ENCODE data around the gene CCHCR1. TPM values are rescaled to one million over a fixed set of nuclear protein-coding genes. Genes with fewer than 3 reads are reported as not detected.
A peak's percentile ranks its signal among the peaks of the same experiment; 100 is the strongest.

Gene CCHCR1
- polyA plus RNA-seq, 3 donors: 2.2 to 8.4 (median 2.8) TPM

DNA sequence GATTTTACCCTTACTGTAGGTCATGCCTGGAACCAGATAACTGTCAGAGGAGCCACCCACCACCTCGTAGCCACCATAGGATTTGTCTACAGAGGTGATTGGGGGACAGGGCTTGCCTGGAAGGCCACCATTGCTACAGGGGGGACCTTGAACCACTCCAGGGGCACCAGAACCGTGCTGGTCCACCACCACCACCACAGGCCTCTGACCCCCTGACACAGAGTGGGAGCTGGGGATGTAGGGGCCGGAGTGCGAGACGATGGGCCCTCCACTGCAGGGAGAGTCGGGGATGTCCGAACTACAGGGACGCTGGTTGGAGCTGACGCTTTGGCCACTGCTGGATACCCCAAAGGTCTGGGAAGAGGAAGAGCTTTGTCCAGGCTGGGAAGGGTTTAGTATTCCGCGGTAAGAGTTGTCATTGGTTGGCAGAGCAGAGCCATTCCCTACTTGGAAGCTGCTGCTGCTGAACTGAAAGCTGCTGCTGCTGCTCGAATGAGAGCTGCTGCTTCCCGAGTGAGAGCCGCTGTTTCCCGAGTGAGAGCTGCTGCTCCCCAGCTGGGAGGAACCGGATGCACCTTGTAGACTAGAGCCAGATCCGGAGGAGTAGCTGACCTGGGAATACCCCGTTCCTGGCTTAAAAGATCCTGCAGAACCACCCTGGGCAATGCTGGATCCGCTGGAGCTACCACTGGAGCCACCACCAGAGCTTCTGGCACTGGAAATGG is 40.8 kb downstream of the CCHCR1 start:
- peaks cover 8 to 15% (median 11%) of the 10 kb centered on the region in 3 donors for H3K27me3 Mint-ChIP-seq (ENCODE audit: low read depth in 3 of 3)
- no peak overlapping the region for H3K4me2 ChIP-seq (replicated peaks; ENCODE audit: extremely low read depth, low read length, poor library complexity, severe bottlenecking)
- no peak overlapping the region for H3K27ac Mint-ChIP-seq

DNA sequence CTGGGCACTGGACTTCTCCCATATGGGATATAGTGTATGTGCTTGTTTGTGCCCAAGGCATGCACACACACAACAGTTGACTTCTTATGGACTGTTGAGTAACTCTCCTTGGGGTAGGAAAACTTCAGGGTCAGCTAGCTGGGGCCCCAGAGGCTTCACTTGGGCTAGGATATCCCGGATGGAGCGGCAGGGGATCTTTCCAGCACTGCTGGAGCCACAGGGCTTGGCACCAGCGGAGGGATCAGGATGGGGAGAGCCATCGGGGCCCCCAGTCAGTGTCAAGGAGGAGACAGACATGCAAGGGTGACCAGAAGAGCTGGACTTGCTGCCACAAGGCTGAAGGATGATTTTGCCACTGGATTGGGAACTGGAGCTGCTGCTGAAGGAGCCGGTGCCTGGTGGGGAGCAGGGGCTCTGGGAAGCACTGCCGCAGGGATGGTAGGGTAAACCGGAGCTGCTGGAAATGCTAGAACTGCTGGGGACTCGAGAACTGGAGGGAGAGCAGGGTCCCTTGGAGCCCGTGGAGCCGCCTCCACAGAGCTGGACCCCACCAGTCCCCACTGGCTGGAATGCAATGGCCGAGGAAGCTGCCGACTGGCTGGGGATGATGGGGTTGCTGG is 41.6 kb downstream of the CCHCR1 start:
- Histone ChIP-seq H2AFZ (ENCODE audit: insufficient read depth, low read depth, low read length, poor library complexity, severe bottlenecking) (peak overlapping the region; percentile 52), H3K4me1 (ENCODE audit: control insufficient read depth in 1 of 2, insufficient read depth in 2 of 2, low read length in 2 of 2) (peaks cover 5 to 19% of the 10 kb centered on the region in 2 donors), H3K4me3 (replicated peaks in 1 of 3; ENCODE audit: low read depth in 2 of 3, low read length in 3 of 3) (no peak overlapping the region), H3K36me3 (replicated peaks in 1 of 2; ENCODE audit: control insufficient read depth in 1 of 2, insufficient read depth in 2 of 2, low read length in 2 of 2) (no peaks in the 10 kb centered on the region), H3K27ac (ENCODE audit: low read depth in 1 of 2, low read length in 2 of 2) (no peak overlapping the region), H3K79me2 (ENCODE audit: insufficient read depth, low read length) (no peaks in the 10 kb centered on the region), H3K9ac (ENCODE audit: insufficient read depth, low read length, poor library complexity, severe bottlenecking) (no peak overlapping the region), H4K20me1 (ENCODE audit: insufficient read depth, low read length) (no peaks in the 10 kb centered on the region), H3K9me3 (replicated peaks in 1 of 2; ENCODE audit: control insufficient read depth in 1 of 2, insufficient read depth in 1 of 2, low read length in 2 of 2) (no peaks in the 10 kb centered on the region), H3K4me2 (replicated peaks; ENCODE audit: extremely low read depth, low read length, poor library complexity, severe bottlenecking) (no peak overlapping the region), H3K27me3 (ENCODE audit: control insufficient read depth in 2 of 2, insufficient read depth in 2 of 2, low read length in 2 of 2) (no peaks in the 10 kb centered on the region)
- peak overlapping the region in 3 of 7 donors; percentile 73 to 79 (median 74) for H3K27ac Mint-ChIP-seq
- H3K4me1 Mint-ChIP-seq: peaks cover 20% of the 10 kb centered on the region
- no peak overlapping the region for H3K4me3 Mint-ChIP-seq
- TF ChIP-seq, protein P1, sequence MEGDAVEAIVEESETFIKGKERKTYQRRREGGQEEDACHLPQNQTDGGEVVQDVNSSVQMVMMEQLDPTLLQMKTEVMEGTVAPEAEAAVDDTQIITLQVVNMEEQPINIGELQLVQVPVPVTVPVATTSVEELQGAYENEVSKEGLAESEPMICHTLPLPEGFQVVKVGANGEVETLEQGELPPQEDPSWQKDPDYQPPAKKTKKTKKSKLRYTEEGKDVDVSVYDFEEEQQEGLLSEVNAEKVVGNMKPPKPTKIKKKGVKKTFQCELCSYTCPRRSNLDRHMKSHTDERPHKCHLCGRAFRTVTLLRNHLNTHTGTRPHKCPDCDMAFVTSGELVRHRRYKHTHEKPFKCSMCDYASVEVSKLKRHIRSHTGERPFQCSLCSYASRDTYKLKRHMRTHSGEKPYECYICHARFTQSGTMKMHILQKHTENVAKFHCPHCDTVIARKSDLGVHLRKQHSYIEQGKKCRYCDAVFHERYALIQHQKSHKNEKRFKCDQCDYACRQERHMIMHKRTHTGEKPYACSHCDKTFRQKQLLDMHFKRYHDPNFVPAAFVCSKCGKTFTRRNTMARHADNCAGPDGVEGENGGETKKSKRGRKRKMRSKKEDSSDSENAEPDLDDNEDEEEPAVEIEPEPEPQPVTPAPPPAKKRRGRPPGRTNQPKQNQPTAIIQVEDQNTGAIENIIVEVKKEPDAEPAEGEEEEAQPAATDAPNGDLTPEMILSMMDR (IDR thresholded peaks at IDR 0.05): no peak
- no peak for DNase-seq
- 100% methylated on average over 10 of the region's 12 CpGs for WGBS (ENCODE audit: insufficient coverage)
- H3K27me3 Mint-ChIP-seq (ENCODE audit: low read depth in 3 of 3): peaks cover 9 to 15% (median 12%) of the 10 kb centered on the region in 3 donors
- no peaks in the 10 kb centered on the region for H3K36me3 Mint-ChIP-seq
- intact Hi-C loops (cut with micrococcal nuclease): no loop called here
- H3K9me3 Mint-ChIP-seq: peaks cover 0 to 2% (median 0%) of the 10 kb centered on the region in 7 donors

More for the DNA sequence above, 40.8 kb downstream of the CCHCR1 start:
- 98% methylated on average over 17 of the region's 19 CpGs for WGBS (ENCODE audit: insufficient coverage)
- H3K27me3 ChIP-seq (ENCODE audit: control insufficient read depth in 2 of 2, insufficient read depth in 2 of 2, low read length in 2 of 2): no peaks in the 10 kb centered on the region
- no peak overlapping the region for H3K4me3 ChIP-seq (replicated peaks in 1 of 3; ENCODE audit: low read depth in 2 of 3, low read length in 3 of 3)
- no peak overlapping the region for H3K4me3 Mint-ChIP-seq
- H3K79me2 ChIP-seq (ENCODE audit: insufficient read depth, low read length): no peaks in the 10 kb centered on the region
- H3K36me3 ChIP-seq (replicated peaks in 1 of 2; ENCODE audit: control insufficient read depth in 1 of 2, insufficient read depth in 2 of 2, low read length in 2 of 2): no peaks in the 10 kb centered on the region
- intact Hi-C loops (cut with micrococcal nuclease): no loop called here
- no peaks in the 10 kb centered on the region for H3K36me3 Mint-ChIP-seq
- peaks cover 20% of the 10 kb centered on the region for H3K4me1 Mint-ChIP-seq
- no peak overlapping the region for H2AFZ ChIP-seq (ENCODE audit: insufficient read depth, low read depth, low read length, poor library complexity, severe bottlenecking)
- H3K9me3 Mint-ChIP-seq: peaks cover 0 to 2% (median 0%) of the 10 kb centered on the region in 7 donors
- no peak for DNase-seq
- H3K9me3 ChIP-seq (replicated peaks in 1 of 2; ENCODE audit: control insufficient read depth in 1 of 2, insufficient read depth in 1 of 2, low read length in 2 of 2): no peaks in the 10 kb centered on the region
- H3K27ac ChIP-seq (ENCODE audit: low read depth in 1 of 2, low read length in 2 of 2): no peak overlapping the region
- no peak overlapping the region for H3K9ac ChIP-seq (ENCODE audit: insufficient read depth, low read length, poor library complexity, severe bottlenecking)
- TF ChIP-seq, protein P1 (IDR thresholded peaks at IDR 0.05): no peak
- no peaks in the 10 kb centered on the region for H4K20me1 ChIP-seq (ENCODE audit: insufficient read depth, low read length)
- peaks cover 5 to 19% of the 10 kb centered on the region in 2 donors for H3K4me1 ChIP-seq (ENCODE audit: control insufficient read depth in 1 of 2, insufficient read depth in 2 of 2, low read length in 2 of 2)
